ENCODE results near the gene CENPB.
"Not testable (repeated sequence)": the region's sequence is repeated elsewhere in the genome, so short reads cannot be mapped to it uniquely, and the experiment has no call there.

The CENPB gene

GRCh38 chr20:3811467-3812258 is 25.1 kb upstream of the CENPB start:
- DNase-seq (ENCODE audit: low spot score) = peak; percentile 95

GRCh38 chr20:3808544-3808943 is 22.0 kb upstream of the CENPB start:
- no peak for DNase-seq (ENCODE audit: low spot score)

- DNase-seq (ENCODE audit: low spot score) = no peak
Measured at GRCh38 chr20:3804781-3805180, 18.2 kb upstream of the CENPB start.

GRCh38 chr20:3804254-3804751 is 17.8 kb upstream of the CENPB start:
- no peak for DNase-seq (ENCODE audit: low spot score)

- DNase-seq (ENCODE audit: low spot score) = no peak
Measured at GRCh38 chr20:3803854-3804253, 17.3 kb upstream of the CENPB start.

- DNase-seq (ENCODE audit: low spot score) = no peak
Measured at GRCh38 chr20:3803289-3803688, 16.7 kb upstream of the CENPB start.

GRCh38 chr20:3802524-3803239 is 16.1 kb upstream of the CENPB start:
- no peak for DNase-seq (ENCODE audit: low spot score)

GRCh38 chr20:3801846-3802245 is 15.3 kb upstream of the CENPB start:
- no peak for DNase-seq (ENCODE audit: low spot score)

GRCh38 chr20:3801299-3801698 is 14.8 kb upstream of the CENPB start:
- DNase-seq (ENCODE audit: low spot score) = no peak

- DNase-seq (ENCODE audit: low spot score) = no peak
Measured at GRCh38 chr20:3800878-3801260, 14.3 kb upstream of the CENPB start.

GRCh38 chr20:3800256-3800877 is 13.8 kb upstream of the CENPB start:
- DNase-seq (ENCODE audit: low spot score) = no peak

- DNase-seq (ENCODE audit: low spot score) = no peak
Measured at GRCh38 chr20:3798908-3799248, 12.3 kb upstream of the CENPB start.

- DNase-seq (ENCODE audit: low spot score) = no peak
Measured at GRCh38 chr20:3798373-3798768, 11.8 kb upstream of the CENPB start.

GRCh38 chr20:3797592-3798372 is 11.2 kb upstream of the CENPB start:
- DNase-seq (ENCODE audit: low spot score) = no peak

- no peak for DNase-seq (ENCODE audit: low spot score)
Measured at GRCh38 chr20:3797226-3797545, 10.6 kb upstream of the CENPB start.

GRCh38 chr20:3796477-3797225 is 10.1 kb upstream of the CENPB start:
- no peak for DNase-seq (ENCODE audit: low spot score)

- peak; percentile 95 for DNase-seq (ENCODE audit: low spot score)
Measured at GRCh38 chr20:3795511-3796468, 9.2 kb upstream of the CENPB start, which contains the start of gene CDC25B. Gene CDC25B, plus strand, starts transcription at chr20:3796310. Its CDS starts 222 bp downstream, at chr20:3796532.

GRCh38 chr20:3794701-3795420 is 8.3 kb upstream of the CENPB start:
- DNase-seq (ENCODE audit: low spot score) = no peak

GRCh38 chr20:3794168-3794567 is 7.6 kb upstream of the CENPB start:
- DNase-seq (ENCODE audit: low spot score) = not testable (repeated sequence)

- DNase-seq (ENCODE audit: low spot score) = not testable (repeated sequence)
Measured at GRCh38 chr20:3789201-3789600, 2.7 kb upstream of the CENPB start.

Data from GM03348 (cell line).